HepG2 (cell line): Measurements from ENCODE around the gene TTC23. TPM values are rescaled to one million over a fixed set of nuclear protein-coding genes. Genes with fewer than 3 reads are reported as not detected.

Experiments
- KMT2A ChIP-seq: sonication (generic); formaldehyde crosslinking; IDR thresholded peaks from 2 replicates; pipeline ENCODE4 v1.4.0; 2020; ENCODE audit warnings: missing genetic modification reagents
- POLR2AphosphoS2 ChIP-seq: IDR thresholded peaks from 2 replicates; pipeline ENCODE4 v1.6.1; 2011; ENCODE audit warnings: low read depth, low read length, improper control_type of control experiment
- PPARG ChIP-seq: conservative IDR thresholded peaks from 2 replicates; pipeline ENCODE4 v1.6.1; 2016; ENCODE audit warnings: missing biosample characterization, missing genetic modification reagents
- PTBP1 ChIP-seq: fragments of 200-400 bp; formaldehyde crosslinking; IDR thresholded peaks from 2 replicates; pipeline ENCODE4 v1.6.1; 2018; ENCODE audit warnings: low read length, low read depth; ENCODE audit not compliant: poor library complexity, severe bottlenecking
- RXRB ChIP-seq: IDR thresholded peaks from 2 replicates; pipeline ENCODE4 v1.6.1; 2016; ENCODE audit warnings: borderline replicate concordance, missing genetic modification reagents, missing compliant biosample characterization
- SALL1 ChIP-seq: sonication (generic); formaldehyde crosslinking; IDR thresholded peaks from 2 replicates; pipeline ENCODE4 v1.8.0; 2022; ENCODE audit warnings: mild to moderate bottlenecking, missing genetic modification reagents
- ZBTB7B ChIP-seq: sonication (generic); formaldehyde crosslinking; IDR thresholded peaks from 2 replicates; pipeline ENCODE4 v1.4.0; 2020; ENCODE audit warnings: missing genetic modification reagents
- ZIK1 ChIP-seq: sonication (generic); formaldehyde crosslinking; IDR thresholded peaks from 2 replicates; pipeline ENCODE4 v1.5.0; 2020; ENCODE audit warnings: mild to moderate bottlenecking, low read depth, missing genetic modification reagents, borderline replicate concordance
- ZMAT3 ChIP-seq: sonication (generic); formaldehyde crosslinking; conservative IDR thresholded peaks from 2 replicates; pipeline ENCODE4 v1.7.0; 2021; ENCODE audit warnings: missing genetic modification reagents
- ZNF33B ChIP-seq: sonication (generic); formaldehyde crosslinking; IDR thresholded peaks from 2 replicates; pipeline ENCODE4 v1.5.1; 2020; ENCODE audit warnings: mild to moderate bottlenecking, missing genetic modification reagents
- ZNF446 ChIP-seq: sonication (generic); formaldehyde crosslinking; IDR thresholded peaks from 2 replicates; pipeline ENCODE4 v1.5.0; 2020; ENCODE audit warnings: mild to moderate bottlenecking, missing genetic modification reagents
- ZNF775 ChIP-seq: sonication (generic); formaldehyde crosslinking; IDR thresholded peaks from 2 replicates; pipeline ENCODE4 v1.4.0; 2020; ENCODE audit warnings: missing genetic modification reagents, mild to moderate bottlenecking, moderate library complexity, borderline replicate concordance
- ZNF891 ChIP-seq: sonication (generic); formaldehyde crosslinking; IDR thresholded peaks from 2 replicates; pipeline ENCODE4 v1.5.0; 2020; ENCODE audit warnings: mild to moderate bottlenecking, missing genetic modification reagents
- ZSCAN20 ChIP-seq: sonication (generic); formaldehyde crosslinking; IDR thresholded peaks from 2 replicates; pipeline ENCODE4 v1.4.0; 2020; ENCODE audit warnings: missing genetic modification reagents, mild to moderate bottlenecking, borderline replicate concordance
- polyA plus RNA-seq, 8 experiments: library from polyadenylated mRNA; depleted of rRNA in 3 of 8; stranded (reverse) in 7 of 8; unstranded in 1 of 8; fragments of >200 nt; fragmentation: Illumina TruSeq in 4 of 8; extraction: Trizol in 4 of 8; gene quantifications; 2 replicates each; pipeline versions ENCODE4 v1.2.1 to v1.2.3, GENCODE V29; 2011 to 2016; ENCODE audit warnings: low read depth in 4 of 8, missing spikeins in 1 of 8, mixed read lengths in 1 of 8; ENCODE audit not compliant: insufficient read depth in 1 of 8
- total RNA-seq, 5 experiments: library from RNA; depleted of rRNA; stranded (reverse); fragments of >200 nt; fragmentation: Illumina TruSeq; extraction: Trizol; gene quantifications; 2 replicates each; pipeline ENCODE4 v1.2.3, GENCODE V29; 2016; ENCODE audit warnings: low read depth in 1 of 5
- TF ChIP-seq, protein P1 (sequence below): sonication (generic); formaldehyde crosslinking; IDR thresholded peaks from 2 replicates; pipeline ENCODE4 v1.9.0; 2021; ENCODE audit warnings: mild to moderate bottlenecking, missing genetic modification reagents
- TF ChIP-seq, protein P2 (sequence below): IDR thresholded peaks from 2 replicates; pipeline ENCODE4 v1.6.1; 2012; ENCODE audit warnings: low read length, improper control_type of control experiment
- TF ChIP-seq, protein P3 (sequence below): sonication (generic); formaldehyde crosslinking; IDR thresholded peaks from 2 replicates; pipeline ENCODE4 v1.4.0; 2020; ENCODE audit warnings: low read depth, mild to moderate bottlenecking, missing genetic modification reagents
- TF ChIP-seq, protein P4 (sequence below): sonication (generic); formaldehyde crosslinking; IDR thresholded peaks from 2 replicates; pipeline ENCODE4 v1.5.0; 2020; ENCODE audit warnings: missing genetic modification reagents, mild to moderate bottlenecking, borderline replicate concordance

TTC23 gene
- total and polyA plus RNA-seq, 2 of the 13 experiments (the other 11 are each of a cell fraction or from before 2014, with no cell fraction given): 1.6 to 11.7 TPM

DNA sequence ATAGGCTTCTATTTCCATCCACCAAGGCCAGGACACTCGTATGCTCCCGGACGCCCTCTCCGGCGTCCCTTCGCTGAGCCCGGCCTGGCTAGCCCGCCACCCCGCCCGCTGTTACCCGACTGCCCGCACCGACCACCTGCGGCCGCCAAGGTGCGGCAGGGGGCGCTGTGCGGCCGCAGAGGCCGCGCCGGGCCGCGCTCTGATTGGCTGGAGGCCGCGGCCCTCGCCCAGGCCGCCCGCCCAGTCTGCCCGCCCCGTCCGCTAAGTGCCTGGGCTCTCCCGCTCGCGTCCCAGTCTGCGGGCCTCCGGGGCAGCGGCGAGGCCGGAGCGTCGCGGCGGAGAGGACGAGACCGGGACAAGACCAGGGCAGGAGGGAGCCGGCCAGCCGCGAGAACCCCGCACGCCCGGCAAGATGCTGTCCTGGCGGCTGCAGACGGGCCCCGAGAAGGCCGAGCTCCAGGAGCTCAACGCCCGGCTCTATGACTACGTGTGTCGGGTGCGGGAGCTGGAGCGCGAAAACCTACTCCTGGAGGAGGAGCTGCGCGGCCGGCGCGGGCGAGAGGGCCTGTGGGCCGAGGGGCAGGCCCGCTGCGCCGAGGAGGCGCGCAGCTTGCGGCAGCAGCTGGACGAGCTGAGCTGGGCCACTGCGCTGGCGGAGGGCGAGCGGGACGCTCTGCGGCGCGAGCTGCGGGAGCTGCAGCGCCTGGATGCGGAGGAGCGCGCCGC is 144.4 kb downstream of the TTC23 start, which contains the start of gene SYNM (continued):
- TF ChIP-seq, protein P1, sequence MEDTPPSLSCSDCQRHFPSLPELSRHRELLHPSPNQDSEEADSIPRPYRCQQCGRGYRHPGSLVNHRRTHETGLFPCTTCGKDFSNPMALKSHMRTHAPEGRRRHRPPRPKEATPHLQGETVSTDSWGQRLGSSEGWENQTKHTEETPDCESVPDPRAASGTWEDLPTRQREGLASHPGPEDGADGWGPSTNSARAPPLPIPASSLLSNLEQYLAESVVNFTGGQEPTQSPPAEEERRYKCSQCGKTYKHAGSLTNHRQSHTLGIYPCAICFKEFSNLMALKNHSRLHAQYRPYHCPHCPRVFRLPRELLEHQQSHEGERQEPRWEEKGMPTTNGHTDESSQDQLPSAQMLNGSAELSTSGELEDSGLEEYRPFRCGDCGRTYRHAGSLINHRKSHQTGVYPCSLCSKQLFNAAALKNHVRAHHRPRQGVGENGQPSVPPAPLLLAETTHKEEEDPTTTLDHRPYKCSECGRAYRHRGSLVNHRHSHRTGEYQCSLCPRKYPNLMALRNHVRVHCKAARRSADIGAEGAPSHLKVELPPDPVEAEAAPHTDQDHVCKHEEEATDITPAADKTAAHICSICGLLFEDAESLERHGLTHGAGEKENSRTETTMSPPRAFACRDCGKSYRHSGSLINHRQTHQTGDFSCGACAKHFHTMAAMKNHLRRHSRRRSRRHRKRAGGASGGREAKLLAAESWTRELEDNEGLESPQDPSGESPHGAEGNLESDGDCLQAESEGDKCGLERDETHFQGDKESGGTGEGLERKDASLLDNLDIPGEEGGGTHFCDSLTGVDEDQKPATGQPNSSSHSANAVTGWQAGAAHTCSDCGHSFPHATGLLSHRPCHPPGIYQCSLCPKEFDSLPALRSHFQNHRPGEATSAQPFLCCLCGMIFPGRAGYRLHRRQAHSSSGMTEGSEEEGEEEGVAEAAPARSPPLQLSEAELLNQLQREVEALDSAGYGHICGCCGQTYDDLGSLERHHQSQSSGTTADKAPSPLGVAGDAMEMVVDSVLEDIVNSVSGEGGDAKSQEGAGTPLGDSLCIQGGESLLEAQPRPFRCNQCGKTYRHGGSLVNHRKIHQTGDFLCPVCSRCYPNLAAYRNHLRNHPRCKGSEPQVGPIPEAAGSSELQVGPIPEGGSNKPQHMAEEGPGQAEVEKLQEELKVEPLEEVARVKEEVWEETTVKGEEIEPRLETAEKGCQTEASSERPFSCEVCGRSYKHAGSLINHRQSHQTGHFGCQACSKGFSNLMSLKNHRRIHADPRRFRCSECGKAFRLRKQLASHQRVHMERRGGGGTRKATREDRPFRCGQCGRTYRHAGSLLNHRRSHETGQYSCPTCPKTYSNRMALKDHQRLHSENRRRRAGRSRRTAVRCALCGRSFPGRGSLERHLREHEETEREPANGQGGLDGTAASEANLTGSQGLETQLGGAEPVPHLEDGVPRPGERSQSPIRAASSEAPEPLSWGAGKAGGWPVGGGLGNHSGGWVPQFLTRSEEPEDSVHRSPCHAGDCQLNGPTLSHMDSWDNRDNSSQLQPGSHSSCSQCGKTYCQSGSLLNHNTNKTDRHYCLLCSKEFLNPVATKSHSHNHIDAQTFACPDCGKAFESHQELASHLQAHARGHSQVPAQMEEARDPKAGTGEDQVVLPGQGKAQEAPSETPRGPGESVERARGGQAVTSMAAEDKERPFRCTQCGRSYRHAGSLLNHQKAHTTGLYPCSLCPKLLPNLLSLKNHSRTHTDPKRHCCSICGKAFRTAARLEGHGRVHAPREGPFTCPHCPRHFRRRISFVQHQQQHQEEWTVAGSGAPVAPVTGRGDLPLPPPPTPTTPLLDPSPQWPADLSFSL (CRISPR knock-in tag): no peak
- peak; percentile 89; the same call in 1 of the 2 replicates for TF ChIP-seq ZNF446
- no peak for TF ChIP-seq PPARG
- TF ChIP-seq, protein P2, sequence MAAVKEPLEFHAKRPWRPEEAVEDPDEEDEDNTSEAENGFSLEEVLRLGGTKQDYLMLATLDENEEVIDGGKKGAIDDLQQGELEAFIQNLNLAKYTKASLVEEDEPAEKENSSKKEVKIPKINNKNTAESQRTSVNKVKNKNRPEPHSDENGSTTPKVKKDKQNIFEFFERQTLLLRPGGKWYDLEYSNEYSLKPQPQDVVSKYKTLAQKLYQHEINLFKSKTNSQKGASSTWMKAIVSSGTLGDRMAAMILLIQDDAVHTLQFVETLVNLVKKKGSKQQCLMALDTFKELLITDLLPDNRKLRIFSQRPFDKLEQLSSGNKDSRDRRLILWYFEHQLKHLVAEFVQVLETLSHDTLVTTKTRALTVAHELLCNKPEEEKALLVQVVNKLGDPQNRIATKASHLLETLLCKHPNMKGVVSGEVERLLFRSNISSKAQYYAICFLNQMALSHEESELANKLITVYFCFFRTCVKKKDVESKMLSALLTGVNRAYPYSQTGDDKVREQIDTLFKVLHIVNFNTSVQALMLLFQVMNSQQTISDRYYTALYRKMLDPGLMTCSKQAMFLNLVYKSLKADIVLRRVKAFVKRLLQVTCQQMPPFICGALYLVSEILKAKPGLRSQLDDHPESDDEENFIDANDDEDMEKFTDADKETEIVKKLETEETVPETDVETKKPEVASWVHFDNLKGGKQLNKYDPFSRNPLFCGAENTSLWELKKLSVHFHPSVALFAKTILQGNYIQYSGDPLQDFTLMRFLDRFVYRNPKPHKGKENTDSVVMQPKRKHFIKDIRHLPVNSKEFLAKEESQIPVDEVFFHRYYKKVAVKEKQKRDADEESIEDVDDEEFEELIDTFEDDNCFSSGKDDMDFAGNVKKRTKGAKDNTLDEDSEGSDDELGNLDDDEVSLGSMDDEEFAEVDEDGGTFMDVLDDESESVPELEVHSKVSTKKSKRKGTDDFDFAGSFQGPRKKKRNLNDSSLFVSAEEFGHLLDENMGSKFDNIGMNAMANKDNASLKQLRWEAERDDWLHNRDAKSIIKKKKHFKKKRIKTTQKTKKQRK: no peak
- TF ChIP-seq, protein P3, sequence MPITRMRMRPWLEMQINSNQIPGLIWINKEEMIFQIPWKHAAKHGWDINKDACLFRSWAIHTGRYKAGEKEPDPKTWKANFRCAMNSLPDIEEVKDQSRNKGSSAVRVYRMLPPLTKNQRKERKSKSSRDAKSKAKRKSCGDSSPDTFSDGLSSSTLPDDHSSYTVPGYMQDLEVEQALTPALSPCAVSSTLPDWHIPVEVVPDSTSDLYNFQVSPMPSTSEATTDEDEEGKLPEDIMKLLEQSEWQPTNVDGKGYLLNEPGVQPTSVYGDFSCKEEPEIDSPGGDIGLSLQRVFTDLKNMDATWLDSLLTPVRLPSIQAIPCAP (CRISPR knock-in tag): no peak
- peak; percentile 80; the same call in 1 of the 2 replicates for TF ChIP-seq ZMAT3 (CRISPR knock-in tag)
- TF ChIP-seq ZNF891 (CRISPR knock-in tag): peak; percentile 74; the same call in 1 of the 2 replicates
- TF ChIP-seq RXRB: no peak
- peak; percentile 70; the same call in 1 of the 2 replicates for TF ChIP-seq ZSCAN20
- TF ChIP-seq ZIK1 (CRISPR knock-in tag): peak; percentile 81; the same call in 1 of the 2 replicates
- TF ChIP-seq SALL1 (CRISPR knock-in tag): peak; percentile 84
- peak; percentile 58; the same call in 1 of the 2 replicates for TF ChIP-seq KMT2A
- TF ChIP-seq, protein P4, sequence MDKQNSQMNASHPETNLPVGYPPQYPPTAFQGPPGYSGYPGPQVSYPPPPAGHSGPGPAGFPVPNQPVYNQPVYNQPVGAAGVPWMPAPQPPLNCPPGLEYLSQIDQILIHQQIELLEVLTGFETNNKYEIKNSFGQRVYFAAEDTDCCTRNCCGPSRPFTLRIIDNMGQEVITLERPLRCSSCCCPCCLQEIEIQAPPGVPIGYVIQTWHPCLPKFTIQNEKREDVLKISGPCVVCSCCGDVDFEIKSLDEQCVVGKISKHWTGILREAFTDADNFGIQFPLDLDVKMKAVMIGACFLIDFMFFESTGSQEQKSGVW (CRISPR knock-in tag): no peak
- TF ChIP-seq ZNF33B: peak; percentile 53; the same call in 1 of the 2 replicates
- TF ChIP-seq ZBTB7B: peak; percentile 51
- TF ChIP-seq PTBP1: peak; percentile 28
- TF ChIP-seq POLR2AphosphoS2: no peak
- no peak for TF ChIP-seq ZNF775
